Measurements from ENCODE around the gene EXOC3.

Gene EXOC3

GRCh38 chr5:434443-435146, 8.4 kb upstream of the EXOC3 start:
- no peaks in the 10 kb centered on the region for H3K79me2 ChIP-seq (ENCODE audit: insufficient read depth, low read length)
- no peak overlapping the region for H3K4me3 ChIP-seq (ENCODE audit: low read length, poor library complexity, severe bottlenecking)
- no peaks in the 10 kb centered on the region for H3K36me3 ChIP-seq (ENCODE audit: insufficient read depth, low read length)
- no peaks in the 10 kb centered on the region for H4K20me1 ChIP-seq (ENCODE audit: insufficient read depth, low read length, poor library complexity, severe bottlenecking)
- no peaks in the 10 kb centered on the region for H3K9me2 ChIP-seq (replicated peaks; ENCODE audit: low read depth, low read length)
- H3K9me3 ChIP-seq (ENCODE audit: insufficient read depth, low read depth, low read length): no peaks in the 10 kb centered on the region
- H3K4me2 ChIP-seq (ENCODE audit: low read depth, low read length, poor library complexity, severe bottlenecking): no peak overlapping the region
- H3F3A ChIP-seq (ENCODE audit: low read depth): no peaks in the 10 kb centered on the region
- no peak overlapping the region for H2AFZ ChIP-seq (ENCODE audit: low read length)
- peaks cover 39% of the 10 kb centered on the region for H3K4me1 ChIP-seq (ENCODE audit: insufficient read depth, low read length, poor library complexity, severe bottlenecking)
- no peak for TF ChIP-seq CTCF (conservative IDR thresholded peaks at IDR 0.05; ENCODE audit: low read length)
- no peak for TF ChIP-seq EZH2phosphoT487 (IDR thresholded peaks at IDR 0.05; ENCODE audit: borderline replicate concordance)
- no peak overlapping the region for H3K9ac ChIP-seq (ENCODE audit: low read depth, low read length, poor library complexity, severe bottlenecking)
- H3K27me3 ChIP-seq (ENCODE audit: insufficient read depth, low read length, poor library complexity, severe bottlenecking): no peaks in the 10 kb centered on the region

GRCh38 chr5:435156-435790, 7.7 kb upstream of the EXOC3 start:
- Histone ChIP-seq H3K4me2 (ENCODE audit: low read depth, low read length, poor library complexity, severe bottlenecking) (no peak overlapping the region), H3K79me2 (ENCODE audit: insufficient read depth, low read length) (no peaks in the 10 kb centered on the region), H3K4me1 (ENCODE audit: insufficient read depth, low read length, poor library complexity, severe bottlenecking) (peaks cover 45% of the 10 kb centered on the region), H3K36me3 (ENCODE audit: insufficient read depth, low read length) (no peaks in the 10 kb centered on the region), H3K9me3 (ENCODE audit: insufficient read depth, low read depth, low read length) (no peaks in the 10 kb centered on the region), H3K27me3 (ENCODE audit: insufficient read depth, low read length, poor library complexity, severe bottlenecking) (no peaks in the 10 kb centered on the region), H3K9ac (ENCODE audit: low read depth, low read length, poor library complexity, severe bottlenecking) (no peak overlapping the region), H3K4me3 (ENCODE audit: low read length, poor library complexity, severe bottlenecking) (no peak overlapping the region), H3F3A (ENCODE audit: low read depth) (no peaks in the 10 kb centered on the region), H4K20me1 (ENCODE audit: insufficient read depth, low read length, poor library complexity, severe bottlenecking) (no peaks in the 10 kb centered on the region), H3K9me2 (replicated peaks; ENCODE audit: low read depth, low read length) (no peaks in the 10 kb centered on the region), H2AFZ (ENCODE audit: low read length) (no peak overlapping the region)
- TF ChIP-seq CTCF (conservative IDR thresholded peaks at IDR 0.05; ENCODE audit: low read length) (no peak), EZH2phosphoT487 (IDR thresholded peaks at IDR 0.05; ENCODE audit: borderline replicate concordance) (no peak)

- Histone ChIP-seq H3K9ac (ENCODE audit: low read depth, low read length, poor library complexity, severe bottlenecking) (no peak overlapping the region), H3K27me3 (ENCODE audit: insufficient read depth, low read length, poor library complexity, severe bottlenecking) (no peaks in the 10 kb centered on the region), H3F3A (ENCODE audit: low read depth) (no peaks in the 10 kb centered on the region), H3K79me2 (ENCODE audit: insufficient read depth, low read length) (no peaks in the 10 kb centered on the region), H3K4me1 (ENCODE audit: insufficient read depth, low read length, poor library complexity, severe bottlenecking) (peaks cover 53% of the 10 kb centered on the region), H4K20me1 (ENCODE audit: insufficient read depth, low read length, poor library complexity, severe bottlenecking) (no peaks in the 10 kb centered on the region), H3K4me2 (ENCODE audit: low read depth, low read length, poor library complexity, severe bottlenecking) (peak overlapping the region; percentile 17), H2AFZ (ENCODE audit: low read length) (no peak overlapping the region), H3K9me3 (ENCODE audit: insufficient read depth, low read depth, low read length) (no peaks in the 10 kb centered on the region), H3K4me3 (ENCODE audit: low read length, poor library complexity, severe bottlenecking) (no peak overlapping the region), H3K36me3 (ENCODE audit: insufficient read depth, low read length) (no peaks in the 10 kb centered on the region), H3K9me2 (replicated peaks; ENCODE audit: low read depth, low read length) (no peaks in the 10 kb centered on the region)
- peak; percentile 55 for TF ChIP-seq CTCF (conservative IDR thresholded peaks at IDR 0.05; ENCODE audit: low read length)
- TF ChIP-seq EZH2phosphoT487 (IDR thresholded peaks at IDR 0.05; ENCODE audit: borderline replicate concordance): no peak
These were observed 6.9 kb upstream of the EXOC3 start for GRCh38 chr5:435961-436640.
